ENCODE measurements around the gene KCTD10. TPM values are rescaled to one million over a fixed set of nuclear protein-coding genes. Genes with fewer than 3 reads are reported as not detected.
A peak's percentile ranks its signal among the peaks of the same experiment; 100 is the strongest.

The KCTD10 gene
- total RNA-seq, 6 donors from 2014 or later: 50.6 to 70.2 (median 63.0) TPM

DNA sequence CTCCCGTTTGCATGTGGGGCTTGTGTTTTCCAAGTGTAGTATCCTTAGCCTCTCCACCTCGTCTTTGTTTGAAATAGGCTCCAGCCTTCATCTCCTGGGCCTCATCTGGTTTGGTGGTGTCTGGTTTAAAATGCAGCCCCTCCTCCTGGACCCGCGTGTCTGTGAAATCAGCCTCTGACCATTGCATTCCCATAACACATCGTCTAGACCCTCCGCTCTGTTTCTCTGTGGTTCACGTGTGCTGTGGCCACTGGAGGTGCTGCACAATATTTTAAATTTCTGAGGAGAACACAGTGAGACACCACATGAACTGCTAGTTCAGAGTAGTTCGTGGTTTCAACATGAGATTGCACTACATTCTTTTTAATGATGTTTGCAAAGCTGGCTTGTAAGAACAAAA lies 36.0 kb upstream of the KCTD10 start:
- Histone ChIP-seq H3K4me1 (peaks cover 0 to 6% (median 3%) of the 10 kb centered on the region in 4 donors), H3K27ac (no peak overlapping the region), H3K4me3 (no peak overlapping the region), H3K9me3 (no peaks in the 10 kb centered on the region), H3K27me3 (no peaks in the 10 kb centered on the region), H3K36me3 (peaks cover 42 to 99% (median 84%) of the 10 kb centered on the region in 4 donors)
- DNase-seq: no peak
- TF ChIP-seq CTCF (IDR thresholded peaks at IDR 0.05): no peak
- TF ChIP-seq EP300 (IDR thresholded peaks at IDR 0.05): no peak
- TF ChIP-seq POLR2A (IDR thresholded peaks at IDR 0.05): no peak
- no peak for TF ChIP-seq POLR2AphosphoS5 (IDR thresholded peaks at IDR 0.05)
- no peak for ATAC-seq (ENCODE audit: low FRiP score in 2 of 2)
- 66 to 80% methylated on average over 8 of the region's 8 CpGs for WGBS, 2 donors

GRCh38 chr12:109512608-109513007 lies 35.5 kb upstream of the KCTD10 start:
- H3K4me3 ChIP-seq: no peak overlapping the region
- DNase-seq: no peak
- WGBS, 2 donors: 71 to 73% methylated on average over 1 of the region's 1 CpG
- ATAC-seq (ENCODE audit: low FRiP score in 2 of 2): no peak
- no peak overlapping the region for H3K27ac ChIP-seq
- H3K36me3 ChIP-seq: peaks cover 37 to 99% (median 84%) of the 10 kb centered on the region in 4 donors
- no peaks in the 10 kb centered on the region for H3K27me3 ChIP-seq
- H3K9me3 ChIP-seq: no peaks in the 10 kb centered on the region
- H3K4me1 ChIP-seq: peaks cover 0 to 6% (median 3%) of the 10 kb centered on the region in 4 donors
- TF ChIP-seq CTCF (IDR thresholded peaks at IDR 0.05) (no peak), EP300 (IDR thresholded peaks at IDR 0.05) (no peak), POLR2A (IDR thresholded peaks at IDR 0.05) (no peak), POLR2AphosphoS5 (IDR thresholded peaks at IDR 0.05) (no peak)

DNA sequence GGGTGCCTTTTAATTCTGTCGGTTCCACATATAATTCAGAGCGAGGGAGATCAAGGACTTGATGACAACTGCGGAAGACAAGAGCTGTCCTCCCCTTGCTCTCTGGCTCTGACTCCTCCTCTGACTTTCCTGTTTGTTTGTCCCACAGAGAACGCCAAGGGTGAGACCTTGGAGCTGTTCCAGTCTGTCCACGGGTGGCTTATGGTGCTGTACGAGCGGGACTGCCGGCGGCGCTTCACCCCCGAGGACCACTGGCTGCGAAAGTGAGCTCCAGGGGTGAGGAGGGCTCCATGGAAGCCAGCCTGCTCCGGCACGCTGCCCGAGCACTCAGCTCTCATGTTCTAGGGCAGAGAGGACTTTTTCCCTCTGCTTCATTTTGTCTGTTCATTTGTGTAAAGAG lies 33.1 kb upstream of the KCTD10 start:
- no peak for TF ChIP-seq POLR2AphosphoS5 (IDR thresholded peaks at IDR 0.05)
- TF ChIP-seq CTCF (IDR thresholded peaks at IDR 0.05): no peak
- no peak for TF ChIP-seq POLR2A (IDR thresholded peaks at IDR 0.05)
- no peak for TF ChIP-seq EP300 (IDR thresholded peaks at IDR 0.05)
- 89 to 93% methylated on average over 15 of the region's 15 CpGs for WGBS, 2 donors
- Histone ChIP-seq H3K4me3 (no peak overlapping the region), H3K27me3 (no peaks in the 10 kb centered on the region), H3K36me3 (peaks cover 39 to 99% (median 91%) of the 10 kb centered on the region in 4 donors), H3K27ac (no peak overlapping the region), H3K9me3 (no peaks in the 10 kb centered on the region), H3K4me1 (peaks cover 0 to 6% (median 3%) of the 10 kb centered on the region in 4 donors)
- ATAC-seq (ENCODE audit: low FRiP score in 2 of 2) (no peak), DNase-seq (peak in 1 of 2 donors; percentile 62)

DNA sequence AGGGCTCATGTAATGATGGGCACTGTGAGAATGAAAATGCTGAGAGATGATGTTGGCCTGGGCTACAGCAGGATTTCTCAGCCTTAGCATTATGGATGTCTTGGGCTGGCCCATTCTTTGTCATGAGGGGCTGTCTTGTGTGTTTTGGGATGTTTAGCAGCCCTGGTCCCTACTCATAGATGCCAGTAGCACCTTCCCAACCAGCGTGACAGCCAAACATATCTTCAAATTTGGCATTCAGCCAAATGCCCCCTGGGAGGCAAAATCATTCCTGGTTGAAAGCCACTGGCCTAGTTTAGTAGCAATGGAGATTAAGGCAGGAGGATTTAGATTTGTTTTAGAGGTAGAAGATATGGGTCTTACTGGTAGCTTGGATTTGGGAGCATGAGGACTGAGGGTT lies 27.0 kb upstream of the KCTD10 start:
- 50 to 70% methylated on average over 1 of the region's 1 CpG for WGBS, 2 donors
- H3K27ac ChIP-seq: no peak overlapping the region
- no peak for ATAC-seq (ENCODE audit: low FRiP score in 2 of 2)
- no peaks in the 10 kb centered on the region for H3K4me1 ChIP-seq
- H3K27me3 ChIP-seq: no peaks in the 10 kb centered on the region
- H3K4me3 ChIP-seq: no peak overlapping the region
- no peak for TF ChIP-seq POLR2AphosphoS5 (IDR thresholded peaks at IDR 0.05)
- no peak for TF ChIP-seq CTCF (IDR thresholded peaks at IDR 0.05)
- no peak for TF ChIP-seq EP300 (IDR thresholded peaks at IDR 0.05)
- no peak for TF ChIP-seq POLR2A (IDR thresholded peaks at IDR 0.05)
- H3K36me3 ChIP-seq: peaks cover 65 to 100% (median 94%) of the 10 kb centered on the region in 4 donors
- no peak for DNase-seq
- no peaks in the 10 kb centered on the region for H3K9me3 ChIP-seq

DNA sequence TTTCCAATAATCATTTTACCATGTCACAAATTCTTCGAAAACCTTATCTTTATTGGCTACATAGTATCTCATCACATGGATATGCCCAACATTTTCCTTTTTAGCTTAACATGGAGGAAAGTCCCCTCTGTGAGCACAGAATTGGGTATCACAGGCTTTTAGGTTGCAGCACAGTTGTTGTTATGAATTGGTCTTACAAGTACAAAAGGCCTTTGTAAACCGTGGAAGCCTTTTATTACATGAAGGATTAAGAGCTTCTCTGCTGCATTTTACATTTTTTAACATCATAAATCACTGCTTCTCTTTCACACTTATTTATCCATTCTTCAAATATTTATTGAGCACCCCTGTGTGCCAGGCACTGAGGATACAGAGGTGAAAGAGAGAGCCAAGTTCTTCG lies 26.5 kb upstream of the KCTD10 start:
- peaks cover 63 to 100% (median 94%) of the 10 kb centered on the region in 4 donors for H3K36me3 ChIP-seq
- H3K27ac ChIP-seq: no peak overlapping the region
- no peaks in the 10 kb centered on the region for H3K27me3 ChIP-seq
- TF ChIP-seq POLR2A (IDR thresholded peaks at IDR 0.05) (no peak), POLR2AphosphoS5 (IDR thresholded peaks at IDR 0.05) (no peak), EP300 (IDR thresholded peaks at IDR 0.05) (no peak), CTCF (IDR thresholded peaks at IDR 0.05) (no peak)
- H3K4me3 ChIP-seq: no peak overlapping the region
- ATAC-seq (ENCODE audit: low FRiP score in 2 of 2) (no peak), DNase-seq (no peak)
- no peaks in the 10 kb centered on the region for H3K4me1 ChIP-seq
- WGBS, 2 donors: 70 to 73% methylated on average over 3 of the region's 3 CpGs
- no peaks in the 10 kb centered on the region for H3K9me3 ChIP-seq
